Measurements from ENCODE around the gene ANG. TPM values are rescaled to one million over a fixed set of nuclear protein-coding genes. Genes with fewer than 3 reads are reported as not detected.
"Not testable (repeated sequence)": the region's sequence is repeated elsewhere in the genome, so short reads cannot be mapped to it uniquely, and the experiment has no call there.

The ANG gene
- total and polyA plus RNA-seq, 9 of the 15 experiments (the other 6 are each of a cell fraction or from before 2014, with no cell fraction given) = 0.21 to 0.73 (median 0.34) TPM; not detected in 4

- H3K9me3 ChIP-seq (replicated peaks; ENCODE audit: control insufficient read depth, insufficient read depth, low read depth, low read length); H3K27me3 ChIP-seq (ENCODE audit: control insufficient read depth in 2 of 2, insufficient read depth in 2 of 2, low read length in 2 of 2); H3K4me3 ChIP-seq; BruUV-seq (replicated peaks); POLR2A ChIA-PET; H3K9ac ChIP-seq (ENCODE audit: insufficient read depth in 1 of 2, low read depth in 2 of 2, low read length in 2 of 2); intact Hi-C loops (cut with micrococcal nuclease); CTCF ChIA-PET (ENCODE audit: low intra/inter-chr PET ratio); H2AFZ ChIP-seq (ENCODE audit: low read depth, low read length); ATAC-seq; FAIRE-seq; H4K20me1 ChIP-seq (replicated peaks; ENCODE audit: control insufficient read depth, insufficient read depth, low read length); H3K27ac ChIP-seq (ENCODE audit: extremely low read depth, low read depth, low read length); DNase-seq (ENCODE audit: extremely low read depth in 1 of 4, low spot score in 3 of 4); H3K4me1 ChIP-seq (replicated peaks in 1 of 2; ENCODE audit: control insufficient read depth in 2 of 2, insufficient read depth in 2 of 2, low read length in 2 of 2); in situ Hi-C loops (cut with MboI); H3K79me2 ChIP-seq (ENCODE audit: control insufficient read depth, insufficient read depth, low read length); H3K4me2 ChIP-seq (ENCODE audit: insufficient read depth, low read length); H3K36me3 ChIP-seq (ENCODE audit: control insufficient read depth, insufficient read depth, low read length); H3K9me1 ChIP-seq (ENCODE audit: control insufficient read depth, insufficient read depth, low read length): not testable (repeated sequence)
- WGBS (ENCODE audit: insufficient coverage, low coverage, missing lambda C conversion rate) = 20% methylated on average over 7 of the region's 7 CpGs
These were observed 49.7 kb downstream of the ANG start for GRCh38 chr14:20738292-20738691.

GRCh38 chr14:20742132-20742531 is 53.6 kb downstream of the ANG start:
- Histone ChIP-seq H3K9me3 (replicated peaks; ENCODE audit: control insufficient read depth, insufficient read depth, low read depth, low read length) (no peaks in the 10 kb centered on the region), H3K4me1 (replicated peaks in 1 of 2; ENCODE audit: control insufficient read depth in 2 of 2, insufficient read depth in 2 of 2, low read length in 2 of 2) (no peaks in the 10 kb centered on the region), H3K36me3 (ENCODE audit: control insufficient read depth, insufficient read depth, low read length) (no peaks in the 10 kb centered on the region), H2AFZ (ENCODE audit: low read depth, low read length) (no peak overlapping the region), H3K27me3 (ENCODE audit: control insufficient read depth in 2 of 2, insufficient read depth in 2 of 2, low read length in 2 of 2) (peaks cover 5 to 6% of the 10 kb centered on the region in 2 experiments; a peak in 2 of 5 replicates), H3K79me2 (ENCODE audit: control insufficient read depth, insufficient read depth, low read length) (no peaks in the 10 kb centered on the region), H3K4me2 (ENCODE audit: insufficient read depth, low read length) (no peak overlapping the region), H4K20me1 (replicated peaks; ENCODE audit: control insufficient read depth, insufficient read depth, low read length) (no peaks in the 10 kb centered on the region), H3K9me1 (ENCODE audit: control insufficient read depth, insufficient read depth, low read length) (no peaks in the 10 kb centered on the region), H3K4me3 (no peak overlapping the region), H3K27ac (ENCODE audit: extremely low read depth, low read depth, low read length) (no peak overlapping the region), H3K9ac (ENCODE audit: insufficient read depth in 1 of 2, low read depth in 2 of 2, low read length in 2 of 2) (no peak overlapping the region)
- no TSS peak for BruUV-seq (replicated peaks)
- POLR2A ChIA-PET = interaction anchor here (0.7 kb wide), 1 partner anchor 13 kb away, joined by 3 read pairs; no protein-coding TSS in a partner anchor
- no peak for DNase-seq (ENCODE audit: extremely low read depth in 1 of 4, low spot score in 3 of 4)
- in situ Hi-C loops (cut with MboI) = no loop called here
- CTCF ChIA-PET (ENCODE audit: low intra/inter-chr PET ratio) = no interaction called here
- intact Hi-C loops (cut with micrococcal nuclease) = no loop called here
- WGBS (ENCODE audit: insufficient coverage, low coverage, missing lambda C conversion rate) = 0% methylated on average over 4 of the region's 4 CpGs
- FAIRE-seq = no peak
- ATAC-seq = no peak
- TF ChIP-seq NFRKB (IDR thresholded peaks at IDR 0.05; ENCODE audit: low read depth) (no peak), NELFE (IDR thresholded peaks at IDR 0.05; ENCODE audit: insufficient read depth, insufficient read length) (no peak), RFX1 (IDR thresholded peaks at IDR 0.05) (no peak), SREBF1 (IDR thresholded peaks at IDR 0.05; ENCODE audit: borderline replicate concordance, low read depth, low read length) (no peak), SNIP1 (IDR thresholded peaks at IDR 0.05; ENCODE audit: low read depth) (no peak), TRIM25 (IDR thresholded peaks at IDR 0.05; ENCODE audit: borderline replicate concordance) (no peak), MBD2 (IDR thresholded peaks at IDR 0.05; ENCODE audit: borderline replicate concordance, low read depth) (no peak)
